Mucosa of stomach (tissue), 1 donor: ENCODE data around the gene PLEKHF1.

Source experiments
- H3K27me3 ChIP-seq: one replicate; pipeline ENCODE4 v1.7.0; 2013; ENCODE audit warnings: mild to moderate bottlenecking, low read length; ENCODE audit not compliant: control insufficient read depth, insufficient read depth
- H3K36me3 ChIP-seq: one replicate; pipeline ENCODE4 v1.7.0; 2013; ENCODE audit warnings: low read length; ENCODE audit not compliant: control insufficient read depth, insufficient read depth
- H3K4me1 ChIP-seq: one replicate; pipeline ENCODE4 v1.7.0; 2013; ENCODE audit warnings: mild to moderate bottlenecking, low read length; ENCODE audit not compliant: control insufficient read depth, insufficient read depth
- H3K4me3 ChIP-seq: one replicate; pipeline ENCODE4 v1.7.0; 2013; ENCODE audit warnings: low read length
- H3K9ac ChIP-seq: one replicate; pipeline ENCODE4 v1.7.0; 2013; ENCODE audit warnings: mild to moderate bottlenecking, low read length, moderate library complexity
- H3K9me3 ChIP-seq: one replicate; pipeline ENCODE4 v1.7.0; 2013; ENCODE audit warnings: mild to moderate bottlenecking, low read length, moderate library complexity; ENCODE audit not compliant: control insufficient read depth
- donor health status: Pancreatic carcinoma.

Gene PLEKHF1

GRCh38 chr19:29714953-29715700 is 49.9 kb downstream of the PLEKHF1 start, which contains the start of gene C19orf12:
TSS of gene C19orf12 (minus strand) at chr19:29715261. CDS start at chr19:29708413, 6,848 bp downstream.
- Histone ChIP-seq H3K27me3 (no peaks in the 10 kb centered on the region), H3K4me1 (peaks cover 12% of the 10 kb centered on the region), H3K9me3 (no peaks in the 10 kb centered on the region), H3K4me3 (peak within 1 kb of the TSS; percentile 80), H3K36me3 (no peaks in the 10 kb centered on the region), H3K9ac (peak within 1 kb of the TSS; percentile 95)

DNA sequence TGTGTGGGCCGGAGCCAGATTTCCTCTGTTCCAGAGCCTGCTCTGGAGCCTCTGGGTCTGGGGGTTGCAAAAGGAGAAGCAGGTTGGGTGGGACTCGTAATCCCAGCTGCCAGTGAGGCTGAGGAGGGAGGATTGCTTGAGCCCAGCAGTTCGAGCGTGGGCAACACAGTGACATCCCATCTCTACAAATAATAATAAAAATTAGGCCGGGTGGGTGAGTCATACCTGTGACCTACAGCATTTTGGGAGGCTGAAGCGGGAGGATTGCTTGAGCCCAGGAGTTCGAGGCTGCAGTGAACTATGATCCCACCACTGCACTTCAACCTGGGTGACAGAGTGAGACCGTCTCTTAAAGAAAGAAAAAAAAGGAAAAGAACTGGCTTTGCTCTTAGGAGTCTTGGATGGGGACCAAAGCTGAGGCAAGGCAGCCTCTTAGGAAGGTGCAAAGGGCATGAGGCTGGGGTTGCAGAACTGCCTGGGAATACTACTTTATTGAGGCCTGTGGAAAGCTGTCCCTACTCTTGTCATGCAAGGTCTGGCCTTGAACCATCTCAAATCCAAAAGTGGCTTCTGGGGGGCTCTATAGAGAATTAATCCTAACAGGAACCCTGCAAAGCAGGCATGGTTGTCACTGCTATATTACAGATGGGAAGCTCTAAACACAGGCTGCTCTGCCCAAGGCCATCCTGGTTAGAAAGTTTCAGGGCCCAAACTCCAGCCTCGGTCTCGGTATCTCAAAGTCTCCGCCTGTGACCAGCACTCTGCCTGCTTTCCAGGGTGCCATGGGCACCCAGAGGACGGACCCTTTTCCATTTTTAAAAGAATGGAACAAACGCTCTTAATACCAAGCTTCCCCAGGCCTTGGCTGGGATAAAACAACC is 50.7 kb downstream of the PLEKHF1 start:
- Histone ChIP-seq H3K4me3 (peak overlapping the region; percentile 80), H3K4me1 (peaks cover 12% of the 10 kb centered on the region), H3K9me3 (no peaks in the 10 kb centered on the region), H3K36me3 (no peaks in the 10 kb centered on the region), H3K9ac (peak overlapping the region; percentile 95), H3K27me3 (no peaks in the 10 kb centered on the region)

DNA sequence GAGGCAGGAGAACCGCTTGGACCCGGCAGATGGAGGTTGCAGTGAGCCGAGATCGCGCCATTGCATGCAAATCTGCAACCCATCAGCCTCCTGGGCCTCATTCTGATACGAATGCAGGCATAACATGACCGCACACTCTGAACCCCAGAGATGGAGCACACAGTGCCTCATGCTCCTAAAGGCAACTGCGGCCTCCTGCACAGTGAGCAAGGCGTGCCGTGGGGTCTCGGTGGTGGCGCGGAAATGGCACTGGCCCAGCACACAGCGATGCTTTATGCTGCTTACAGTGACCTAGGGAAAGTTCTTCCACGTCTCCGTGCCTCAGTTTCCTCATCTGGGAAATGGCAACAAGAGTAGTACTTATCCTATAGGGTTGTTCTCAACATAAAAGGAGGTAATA is 51.8 kb downstream of the PLEKHF1 start:
- Histone ChIP-seq H3K9me3 (no peaks in the 10 kb centered on the region), H3K4me3 (no peak overlapping the region), H3K27me3 (no peaks in the 10 kb centered on the region), H3K36me3 (no peaks in the 10 kb centered on the region), H3K4me1 (peaks cover 12% of the 10 kb centered on the region), H3K9ac (no peak overlapping the region)

- no peak overlapping the region for H3K4me3 ChIP-seq
- peaks cover 36% of the 10 kb centered on the region for H3K27me3 ChIP-seq
Measured at GRCh38 chr19:29724102-29724641, 58.9 kb downstream of the PLEKHF1 start.

DNA sequence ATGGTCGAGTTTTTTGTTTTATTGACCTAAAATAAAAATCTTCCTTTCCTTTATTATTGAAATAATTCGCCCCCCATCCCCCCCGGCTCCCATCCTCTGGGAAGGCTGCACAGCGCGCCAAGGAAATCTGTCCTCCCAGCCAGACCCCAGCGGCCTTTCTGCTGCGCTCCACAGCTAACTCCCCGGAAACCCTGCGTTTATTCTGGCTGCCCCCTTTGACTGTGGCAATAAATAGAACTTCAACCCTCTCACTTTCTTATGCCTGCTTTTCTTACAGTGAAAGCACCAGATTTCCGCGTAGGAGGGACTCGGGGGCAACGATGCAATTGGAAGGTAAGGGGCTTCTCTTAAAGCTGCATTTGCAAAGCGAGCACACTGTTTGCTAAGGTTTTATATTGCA is 59.5 kb downstream of the PLEKHF1 start:
- Histone ChIP-seq H3K9me3 (no peaks in the 10 kb centered on the region), H3K36me3 (no peaks in the 10 kb centered on the region), H3K9ac (no peak overlapping the region), H3K27me3 (peaks cover 36% of the 10 kb centered on the region), H3K4me3 (no peak overlapping the region), H3K4me1 (no peaks in the 10 kb centered on the region)

More at GRCh38 chr19:29724102-29724641, 58.9 kb downstream of the PLEKHF1 start:
- H3K36me3 ChIP-seq, result no peaks in the 10 kb centered on the region
- H3K4me1 ChIP-seq, result no peaks in the 10 kb centered on the region
- no peaks in the 10 kb centered on the region for H3K9me3 ChIP-seq
- no peak overlapping the region for H3K9ac ChIP-seq
